SK-N-SH treated with all-trans-retinoic acid at 6 μM for 48 hours (cell line): Measurements from ENCODE around the gene AMOTL2.

ENCODE experiments used
- ATAC-seq: fragments of 200-7000 bp; cut with Tn5 transposase; 3 replicates; pipeline ENCODE4 v1.9.1; 2020; ENCODE audit warnings: mild to moderate bottlenecking, moderate library complexity
- BACH2 ChIP-seq: fragments of 250-450 bp; sonication (Bioruptor Pico); IDR thresholded peaks from 2 replicates; pipeline ENCODE4 v1.9.0; 2021; ENCODE audit warnings: mild to moderate bottlenecking, borderline replicate concordance
- CSDC2 ChIP-seq: fragments of 250-450 bp; sonication (Bioruptor Pico); IDR thresholded peaks from 2 replicates; pipeline ENCODE4 v1.5.0; 2020; ENCODE audit warnings: mild to moderate bottlenecking, moderate library complexity
- ESRRG ChIP-seq: fragments of 250-450 bp; sonication (Bioruptor Pico); IDR thresholded peaks from 2 replicates; pipeline ENCODE4 v1.6.1; 2021; ENCODE audit warnings: mild to moderate bottlenecking
- GLIS3 ChIP-seq: fragments of 250-450 bp; sonication (Bioruptor Pico); IDR thresholded peaks from 2 replicates; pipeline ENCODE4 v1.5.0; 2020; ENCODE audit warnings: mild to moderate bottlenecking, moderate library complexity
- ISL1 ChIP-seq: fragments of 250-450 bp; sonication (Bioruptor Pico); IDR thresholded peaks from 2 replicates; pipeline ENCODE4 v2.1.2; 2022; ENCODE audit warnings: mild to moderate bottlenecking, moderate library complexity
- OSR1 ChIP-seq: fragments of 250-450 bp; sonication (Bioruptor Pico); IDR thresholded peaks from 2 replicates; pipeline ENCODE4 v1.8.0; 2022; ENCODE audit warnings: moderate library complexity, mild to moderate bottlenecking, inconsistent platforms
- PPARA ChIP-seq: fragments of 250-450 bp; sonication (Bioruptor Pico); IDR thresholded peaks from 2 replicates; pipeline ENCODE4 v1.5.0; 2020; ENCODE audit warnings: mild to moderate bottlenecking, borderline replicate concordance
- RARB ChIP-seq: fragments of 250-450 bp; sonication (Bioruptor Pico); IDR thresholded peaks from 2 replicates; pipeline ENCODE4 v1.8.0; 2021; ENCODE audit warnings: mild to moderate bottlenecking, moderate library complexity
- SNAI2 ChIP-seq: fragments of 250-450 bp; sonication (Bioruptor Pico); IDR thresholded peaks from 2 replicates; pipeline ENCODE4 v1.5.0; 2020; ENCODE audit warnings: mild to moderate bottlenecking, moderate library complexity
- TCF4 ChIP-seq: fragments of 250-450 bp; sonication (Bioruptor Pico); IDR thresholded peaks from 2 replicates; pipeline ENCODE4 v1.8.0; 2021; ENCODE audit warnings: mild to moderate bottlenecking, moderate library complexity, borderline replicate concordance
- TOX ChIP-seq: fragments of 250-450 bp; sonication (Bioruptor Pico); IDR thresholded peaks from 2 replicates; pipeline ENCODE4 v1.8.0; 2021; ENCODE audit warnings: mild to moderate bottlenecking, moderate library complexity, borderline replicate concordance
- ZC3H10 ChIP-seq: fragments of 250-450 bp; sonication (Bioruptor Pico); IDR thresholded peaks from 2 replicates; pipeline ENCODE4 v1.5.1; 2021; ENCODE audit warnings: mild to moderate bottlenecking, moderate library complexity
- ZFP3 ChIP-seq: fragments of 250-450 bp; sonication (Bioruptor Pico); IDR thresholded peaks from 2 replicates; pipeline ENCODE4 v1.5.0; 2020; ENCODE audit warnings: mild to moderate bottlenecking, moderate library complexity
- ZFP30 ChIP-seq: fragments of 450-650 bp; formaldehyde crosslinking; IDR thresholded peaks from 2 replicates; pipeline ENCODE4 v1.5.0; 2022; ENCODE audit warnings: mild to moderate bottlenecking, moderate library complexity
- ZNF565 ChIP-seq: fragments of 450-650 bp; formaldehyde crosslinking; conservative IDR thresholded peaks from 2 replicates; pipeline ENCODE4 v1.5.0; 2020; ENCODE audit warnings: low read depth, mild to moderate bottlenecking, moderate library complexity
- ZNF70 ChIP-seq: fragments of 450-650 bp; formaldehyde crosslinking; IDR thresholded peaks from 2 replicates; pipeline ENCODE4 v1.5.0; 2020; ENCODE audit warnings: mild to moderate bottlenecking, moderate library complexity
- ZNF8 ChIP-seq: fragments of 450-650 bp; formaldehyde crosslinking; IDR thresholded peaks from 2 replicates; pipeline ENCODE4 v1.5.0; 2020; ENCODE audit warnings: mild to moderate bottlenecking, moderate library complexity
- TF ChIP-seq, protein P1 (sequence below): fragments of 250-450 bp; sonication (Bioruptor Pico); IDR thresholded peaks from 2 replicates; pipeline ENCODE4 v1.5.0; 2020; ENCODE audit warnings: mild to moderate bottlenecking, moderate library complexity
- TF ChIP-seq, protein P2 (sequence below): fragments of 250-450 bp; sonication (Bioruptor Pico); IDR thresholded peaks from 2 replicates; pipeline ENCODE4 v1.5.1; 2020; ENCODE audit warnings: low read depth, mild to moderate bottlenecking, moderate library complexity
- TF ChIP-seq, protein P3 (sequence below): fragments of 250-450 bp; sonication (Bioruptor Pico); IDR thresholded peaks from 2 replicates; pipeline ENCODE4 v1.5.1; 2021; ENCODE audit warnings: mild to moderate bottlenecking, moderate library complexity
- TF ChIP-seq, protein P4 (sequence below): fragments of 250-450 bp; sonication (Bioruptor Pico); IDR thresholded peaks from 2 replicates; pipeline ENCODE4 v1.8.0; 2021; ENCODE audit warnings: low read depth, mild to moderate bottlenecking, moderate library complexity, borderline replicate concordance
- TF ChIP-seq, protein P5 (sequence below): fragments of 250-450 bp; sonication (Bioruptor Pico); IDR thresholded peaks from 2 replicates; pipeline ENCODE4 v1.8.0; 2020; ENCODE audit warnings: mild to moderate bottlenecking, moderate library complexity, borderline replicate concordance

AMOTL2 gene

DNA sequence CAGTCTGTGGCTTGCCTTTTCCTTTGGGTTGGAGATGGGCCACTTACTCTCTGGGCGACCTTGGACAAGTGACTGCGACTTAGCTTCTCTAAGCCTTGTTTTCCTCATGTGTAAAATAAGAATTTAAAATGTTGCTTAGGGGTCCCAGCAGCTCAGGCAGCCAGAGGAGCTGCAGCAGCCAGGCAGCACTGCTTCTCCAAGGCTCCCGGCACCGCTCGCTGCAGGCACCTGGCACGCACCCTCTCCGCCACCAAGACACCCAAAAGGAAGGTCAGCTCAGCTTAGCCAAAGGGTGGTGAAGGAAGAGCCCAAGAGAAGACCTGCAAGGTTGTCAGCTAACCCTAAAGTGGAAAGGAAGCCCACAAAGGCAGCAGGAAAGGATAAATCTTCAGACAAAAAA is 10.7 kb upstream of the AMOTL2 start:
- ATAC-seq, result no peak
- TF ChIP-seq RARB (CRISPR knock-in tag) (no peak), BACH2 (no peak), ESRRG (CRISPR knock-in tag) (no peak), ZFP30 (CRISPR knock-in tag) (no peak), ISL1 (no peak), SNAI2 (CRISPR knock-in tag) (no peak), ZNF70 (CRISPR knock-in tag) (no peak), PPARA (no peak), ZNF8 (CRISPR knock-in tag) (no peak), ZFP3 (CRISPR knock-in tag) (no peak), ZNF565 (CRISPR knock-in tag) (no peak), OSR1 (CRISPR knock-in tag) (no peak)
- TF ChIP-seq, protein P1, sequence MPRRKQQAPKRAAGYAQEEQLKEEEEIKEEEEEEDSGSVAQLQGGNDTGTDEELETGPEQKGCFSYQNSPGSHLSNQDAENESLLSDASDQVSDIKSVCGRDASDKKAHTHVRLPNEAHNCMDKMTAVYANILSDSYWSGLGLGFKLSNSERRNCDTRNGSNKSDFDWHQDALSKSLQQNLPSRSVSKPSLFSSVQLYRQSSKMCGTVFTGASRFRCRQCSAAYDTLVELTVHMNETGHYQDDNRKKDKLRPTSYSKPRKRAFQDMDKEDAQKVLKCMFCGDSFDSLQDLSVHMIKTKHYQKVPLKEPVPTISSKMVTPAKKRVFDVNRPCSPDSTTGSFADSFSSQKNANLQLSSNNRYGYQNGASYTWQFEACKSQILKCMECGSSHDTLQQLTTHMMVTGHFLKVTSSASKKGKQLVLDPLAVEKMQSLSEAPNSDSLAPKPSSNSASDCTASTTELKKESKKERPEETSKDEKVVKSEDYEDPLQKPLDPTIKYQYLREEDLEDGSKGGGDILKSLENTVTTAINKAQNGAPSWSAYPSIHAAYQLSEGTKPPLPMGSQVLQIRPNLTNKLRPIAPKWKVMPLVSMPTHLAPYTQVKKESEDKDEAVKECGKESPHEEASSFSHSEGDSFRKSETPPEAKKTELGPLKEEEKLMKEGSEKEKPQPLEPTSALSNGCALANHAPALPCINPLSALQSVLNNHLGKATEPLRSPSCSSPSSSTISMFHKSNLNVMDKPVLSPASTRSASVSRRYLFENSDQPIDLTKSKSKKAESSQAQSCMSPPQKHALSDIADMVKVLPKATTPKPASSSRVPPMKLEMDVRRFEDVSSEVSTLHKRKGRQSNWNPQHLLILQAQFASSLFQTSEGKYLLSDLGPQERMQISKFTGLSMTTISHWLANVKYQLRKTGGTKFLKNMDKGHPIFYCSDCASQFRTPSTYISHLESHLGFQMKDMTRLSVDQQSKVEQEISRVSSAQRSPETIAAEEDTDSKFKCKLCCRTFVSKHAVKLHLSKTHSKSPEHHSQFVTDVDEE (CRISPR knock-in tag), result no peak
- TF ChIP-seq, protein P2, sequence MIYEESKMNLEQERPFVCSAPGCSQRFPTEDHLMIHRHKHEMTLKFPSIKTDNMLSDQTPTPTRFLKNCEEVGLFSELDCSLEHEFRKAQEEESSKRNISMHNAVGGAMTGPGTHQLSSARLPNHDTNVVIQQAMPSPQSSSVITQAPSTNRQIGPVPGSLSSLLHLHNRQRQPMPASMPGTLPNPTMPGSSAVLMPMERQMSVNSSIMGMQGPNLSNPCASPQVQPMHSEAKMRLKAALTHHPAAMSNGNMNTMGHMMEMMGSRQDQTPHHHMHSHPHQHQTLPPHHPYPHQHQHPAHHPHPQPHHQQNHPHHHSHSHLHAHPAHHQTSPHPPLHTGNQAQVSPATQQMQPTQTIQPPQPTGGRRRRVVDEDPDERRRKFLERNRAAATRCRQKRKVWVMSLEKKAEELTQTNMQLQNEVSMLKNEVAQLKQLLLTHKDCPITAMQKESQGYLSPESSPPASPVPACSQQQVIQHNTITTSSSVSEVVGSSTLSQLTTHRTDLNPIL (CRISPR knock-in tag), result no peak
- TF ChIP-seq, protein P3, sequence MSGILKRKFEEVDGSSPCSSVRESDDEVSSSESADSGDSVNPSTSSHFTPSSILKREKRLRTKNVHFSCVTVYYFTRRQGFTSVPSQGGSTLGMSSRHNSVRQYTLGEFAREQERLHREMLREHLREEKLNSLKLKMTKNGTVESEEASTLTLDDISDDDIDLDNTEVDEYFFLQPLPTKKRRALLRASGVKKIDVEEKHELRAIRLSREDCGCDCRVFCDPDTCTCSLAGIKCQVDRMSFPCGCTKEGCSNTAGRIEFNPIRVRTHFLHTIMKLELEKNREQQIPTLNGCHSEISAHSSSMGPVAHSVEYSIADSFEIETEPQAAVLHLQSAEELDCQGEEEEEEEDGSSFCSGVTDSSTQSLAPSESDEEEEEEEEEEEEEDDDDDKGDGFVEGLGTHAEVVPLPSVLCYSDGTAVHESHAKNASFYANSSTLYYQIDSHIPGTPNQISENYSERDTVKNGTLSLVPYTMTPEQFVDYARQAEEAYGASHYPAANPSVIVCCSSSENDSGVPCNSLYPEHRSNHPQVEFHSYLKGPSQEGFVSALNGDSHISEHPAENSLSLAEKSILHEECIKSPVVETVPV (CRISPR knock-in tag), result no peak
- TF ChIP-seq, protein P4, sequence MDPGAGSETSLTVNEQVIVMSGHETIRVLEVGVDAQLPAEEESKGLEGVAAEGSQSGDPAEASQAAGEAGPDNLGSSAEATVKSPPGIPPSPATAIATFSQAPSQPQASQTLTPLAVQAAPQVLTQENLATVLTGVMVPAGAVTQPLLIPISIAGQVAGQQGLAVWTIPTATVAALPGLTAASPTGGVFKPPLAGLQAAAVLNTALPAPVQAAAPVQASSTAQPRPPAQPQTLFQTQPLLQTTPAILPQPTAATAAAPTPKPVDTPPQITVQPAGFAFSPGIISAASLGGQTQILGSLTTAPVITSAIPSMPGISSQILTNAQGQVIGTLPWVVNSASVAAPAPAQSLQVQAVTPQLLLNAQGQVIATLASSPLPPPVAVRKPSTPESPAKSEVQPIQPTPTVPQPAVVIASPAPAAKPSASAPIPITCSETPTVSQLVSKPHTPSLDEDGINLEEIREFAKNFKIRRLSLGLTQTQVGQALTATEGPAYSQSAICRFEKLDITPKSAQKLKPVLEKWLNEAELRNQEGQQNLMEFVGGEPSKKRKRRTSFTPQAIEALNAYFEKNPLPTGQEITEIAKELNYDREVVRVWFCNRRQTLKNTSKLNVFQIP (CRISPR knock-in tag), result no peak

DNA sequence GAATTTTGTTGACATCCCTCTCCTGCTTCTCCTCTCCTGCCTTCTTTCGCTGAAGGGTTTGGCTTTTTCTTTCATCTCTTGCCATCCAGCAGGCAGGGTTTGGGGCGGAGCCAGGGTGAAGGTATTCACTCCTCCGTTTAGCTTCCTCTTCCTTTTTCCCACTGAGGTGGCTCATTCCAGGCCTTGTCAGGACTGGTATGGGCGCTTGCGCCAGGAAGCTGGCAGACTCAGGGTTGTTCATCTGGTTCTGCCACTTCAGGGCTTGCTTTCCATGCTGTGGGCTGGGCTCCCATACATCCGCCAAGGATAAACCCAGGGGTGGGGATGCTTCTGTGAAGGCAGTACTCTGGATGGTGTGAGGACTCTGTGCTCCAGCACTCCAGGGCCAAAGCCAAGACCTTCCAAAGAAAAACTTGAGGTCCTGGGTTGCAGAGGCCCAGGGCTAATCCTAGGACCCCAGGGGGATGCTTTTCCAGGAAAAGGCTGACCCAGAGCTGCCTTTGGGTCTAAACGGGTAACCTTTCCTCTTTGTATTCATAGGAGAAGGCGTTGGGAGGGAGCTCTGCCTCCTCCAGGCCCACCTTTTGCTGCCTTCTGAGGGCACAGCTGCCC is 7.7 kb upstream of the AMOTL2 start:
- ATAC-seq, result peak; percentile 32
- TF ChIP-seq ZFP30 (CRISPR knock-in tag) (no peak), GLIS3 (CRISPR knock-in tag) (no peak), PPARA (no peak), ESRRG (CRISPR knock-in tag) (no peak), ISL1 (no peak), BACH2 (no peak), CSDC2 (no peak), TOX (CRISPR knock-in tag) (no peak), ZC3H10 (CRISPR knock-in tag) (no peak), SNAI2 (CRISPR knock-in tag) (no peak), RARB (CRISPR knock-in tag) (no peak), ZNF70 (CRISPR knock-in tag) (no peak), TCF4 (CRISPR knock-in tag) (no peak), OSR1 (CRISPR knock-in tag) (no peak)
- TF ChIP-seq, protein P3 (CRISPR knock-in tag), result no peak
- TF ChIP-seq, protein P2 (CRISPR knock-in tag), result no peak
- TF ChIP-seq, protein P1 (CRISPR knock-in tag), result no peak
- TF ChIP-seq, protein P5, sequence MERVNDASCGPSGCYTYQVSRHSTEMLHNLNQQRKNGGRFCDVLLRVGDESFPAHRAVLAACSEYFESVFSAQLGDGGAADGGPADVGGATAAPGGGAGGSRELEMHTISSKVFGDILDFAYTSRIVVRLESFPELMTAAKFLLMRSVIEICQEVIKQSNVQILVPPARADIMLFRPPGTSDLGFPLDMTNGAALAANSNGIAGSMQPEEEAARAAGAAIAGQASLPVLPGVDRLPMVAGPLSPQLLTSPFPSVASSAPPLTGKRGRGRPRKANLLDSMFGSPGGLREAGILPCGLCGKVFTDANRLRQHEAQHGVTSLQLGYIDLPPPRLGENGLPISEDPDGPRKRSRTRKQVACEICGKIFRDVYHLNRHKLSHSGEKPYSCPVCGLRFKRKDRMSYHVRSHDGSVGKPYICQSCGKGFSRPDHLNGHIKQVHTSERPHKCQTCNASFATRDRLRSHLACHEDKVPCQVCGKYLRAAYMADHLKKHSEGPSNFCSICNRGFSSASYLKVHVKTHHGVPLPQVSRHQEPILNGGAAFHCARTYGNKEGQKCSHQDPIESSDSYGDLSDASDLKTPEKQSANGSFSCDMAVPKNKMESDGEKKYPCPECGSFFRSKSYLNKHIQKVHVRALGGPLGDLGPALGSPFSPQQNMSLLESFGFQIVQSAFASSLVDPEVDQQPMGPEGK (CRISPR knock-in tag), result no peak
